RPMI8226 (cell line): Measurements from ENCODE around the gene C2orf92.
"Not testable (repeated sequence)": the region's sequence is repeated elsewhere in the genome, so short reads cannot be mapped to it uniquely, and the experiment has no call there.

Experiments
- DNase-seq: peaks from one replicate; pipeline ENCODE4 v3.0.0-alpha.2; 2015

C2orf92 gene

DNA sequence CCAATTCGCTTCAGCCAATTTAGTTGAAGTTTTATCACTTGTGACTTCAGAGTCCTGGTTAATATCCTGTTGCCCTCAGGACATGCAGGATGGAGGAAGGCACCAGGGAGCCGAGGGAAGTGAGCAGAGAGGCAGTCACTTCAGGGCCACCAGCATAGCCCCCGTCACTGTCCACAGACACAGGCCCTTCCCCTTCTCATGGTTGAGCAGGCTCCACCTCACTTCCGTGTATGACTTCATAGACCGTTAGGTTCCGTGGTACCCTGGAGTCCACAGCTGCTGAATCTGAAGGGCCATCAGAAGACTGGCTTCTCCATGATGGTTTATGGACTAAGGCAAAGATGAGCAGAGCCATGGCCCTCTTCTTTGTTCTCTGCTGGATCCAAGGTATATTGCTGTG, at the start of gene C2orf92:
Gene C2orf92 (plus strand): TSS at position 266 of the 400 bp plus-strand sequence. CDS start 76 bp downstream, at position 342.
- DNase-seq = no peak

DNA sequence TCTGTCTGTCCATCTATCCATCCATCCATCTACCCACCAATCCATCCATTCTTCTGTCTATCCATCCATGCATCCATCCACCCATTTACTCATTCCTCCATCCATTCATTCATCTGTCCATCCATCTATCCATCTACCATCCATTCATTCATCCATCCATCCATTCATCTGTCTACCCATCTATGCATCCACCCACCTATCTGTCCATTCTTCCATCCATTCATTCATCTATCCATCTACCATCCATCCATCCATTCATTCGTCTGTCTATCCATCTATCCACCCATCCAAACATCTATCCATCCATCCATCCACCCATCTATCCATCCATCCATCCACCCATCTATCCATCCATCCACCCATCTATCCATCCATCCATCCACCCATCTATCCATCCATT, 49.0 kb upstream of the C2orf92 start:
- DNase-seq = not testable (repeated sequence)

DNA sequence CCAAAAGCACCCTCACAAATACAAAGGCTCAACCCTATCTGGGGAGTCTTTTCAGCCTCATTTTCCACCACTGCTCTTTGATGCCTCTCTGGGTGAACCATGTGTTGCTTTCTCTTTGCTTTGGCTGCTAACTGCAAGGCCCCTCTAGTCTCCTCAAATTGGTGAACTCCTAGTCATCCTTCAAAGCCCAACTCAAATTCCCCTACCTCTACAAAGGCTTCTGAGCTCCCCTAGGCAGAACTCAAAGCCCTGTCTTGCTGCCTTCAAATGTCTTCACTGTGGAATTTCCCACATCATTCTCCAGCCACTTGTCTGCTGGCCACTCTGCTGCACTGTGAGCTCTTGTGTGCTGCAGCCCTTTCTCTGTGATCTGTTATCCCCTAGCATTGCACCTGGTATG, 46.5 kb upstream of the C2orf92 start:
- not testable (repeated sequence) for DNase-seq

DNA sequence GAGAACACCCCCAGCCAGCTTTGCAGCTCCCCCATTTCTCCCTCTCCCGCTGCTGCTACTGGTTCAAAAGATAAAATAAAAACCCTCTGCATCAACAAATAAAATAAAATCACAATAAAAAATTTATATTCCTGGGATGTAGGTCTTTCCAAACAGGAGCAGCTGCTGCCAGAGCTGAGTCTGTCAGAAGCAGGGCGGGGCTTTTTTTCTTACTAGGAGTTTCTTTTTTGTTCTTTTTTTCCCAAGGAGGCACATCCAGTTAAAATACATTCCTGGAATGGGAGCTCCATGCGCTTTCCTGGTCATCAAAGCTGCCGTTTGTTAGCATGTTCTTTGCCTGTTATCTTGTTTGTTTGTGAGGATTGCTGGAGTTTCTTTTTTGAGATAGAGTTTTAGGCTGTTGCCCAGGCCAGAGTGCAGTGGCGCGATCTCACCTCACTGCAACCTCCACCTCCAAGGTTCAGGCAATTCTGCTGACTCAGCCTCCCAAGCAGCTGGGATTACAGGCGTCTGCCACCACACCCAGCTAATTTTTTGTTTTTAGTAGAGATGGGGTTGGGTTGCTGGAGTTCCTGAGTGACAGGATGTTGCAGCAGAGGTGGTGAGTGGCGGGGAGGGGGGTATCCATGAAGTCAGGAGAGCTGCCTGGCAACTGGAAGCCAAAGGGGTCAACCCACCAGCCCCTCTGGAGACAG, 44.0 kb upstream of the C2orf92 start:
- not testable (repeated sequence) for DNase-seq

DNA sequence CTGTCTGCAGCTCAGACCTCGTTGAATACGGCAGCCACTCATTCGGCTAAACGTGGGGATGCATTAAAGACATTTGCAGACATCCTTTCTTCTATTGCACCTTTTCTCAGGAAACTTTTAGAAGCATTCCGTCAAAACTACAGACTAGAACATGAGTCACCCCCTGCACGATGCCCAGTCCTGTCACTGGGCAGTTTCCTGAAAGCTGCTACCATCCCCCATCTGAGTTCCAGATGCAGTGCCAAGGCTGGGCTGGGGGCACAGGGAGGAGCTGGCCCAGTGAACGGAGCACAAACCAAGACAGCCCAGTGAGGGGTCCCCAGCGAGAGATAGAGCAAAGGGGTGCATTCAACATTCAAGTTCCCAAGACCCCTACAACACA, 43.5 kb upstream of the C2orf92 start:
- DNase-seq = not testable (repeated sequence)

DNA sequence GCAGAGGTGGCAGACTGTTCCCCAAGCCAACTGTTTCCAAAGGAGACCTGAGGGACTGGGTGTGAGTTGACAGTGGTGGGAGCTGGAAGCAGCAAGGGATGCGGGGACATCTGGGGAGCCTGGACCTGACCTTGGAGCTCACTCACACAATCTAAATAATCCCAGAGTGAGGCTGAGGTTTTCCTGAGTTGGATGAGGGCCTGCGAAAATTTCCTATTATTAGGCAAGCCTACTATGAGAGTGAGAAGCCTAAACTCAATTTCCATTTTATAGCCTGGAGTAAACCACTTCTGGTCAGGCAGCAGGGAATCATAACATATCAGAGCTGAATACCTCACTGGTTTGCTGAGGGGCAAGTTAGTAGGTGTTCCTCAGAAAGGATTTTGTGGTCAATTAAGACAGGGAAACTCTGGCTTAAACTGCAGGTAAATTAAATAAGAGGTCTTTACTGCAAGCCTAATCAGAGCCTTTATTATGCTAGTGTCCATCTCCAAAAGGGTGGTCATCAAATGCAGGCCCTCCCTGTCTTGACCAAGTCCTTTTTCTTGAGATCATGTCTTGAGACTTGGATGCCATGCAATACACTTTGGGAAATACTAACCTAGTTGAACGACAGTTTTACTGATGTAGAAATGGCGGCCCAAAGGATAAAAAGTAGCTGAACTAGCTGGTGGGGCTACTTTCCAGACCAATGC, 25.3 kb upstream of the C2orf92 start:
- no peak for DNase-seq

DNA sequence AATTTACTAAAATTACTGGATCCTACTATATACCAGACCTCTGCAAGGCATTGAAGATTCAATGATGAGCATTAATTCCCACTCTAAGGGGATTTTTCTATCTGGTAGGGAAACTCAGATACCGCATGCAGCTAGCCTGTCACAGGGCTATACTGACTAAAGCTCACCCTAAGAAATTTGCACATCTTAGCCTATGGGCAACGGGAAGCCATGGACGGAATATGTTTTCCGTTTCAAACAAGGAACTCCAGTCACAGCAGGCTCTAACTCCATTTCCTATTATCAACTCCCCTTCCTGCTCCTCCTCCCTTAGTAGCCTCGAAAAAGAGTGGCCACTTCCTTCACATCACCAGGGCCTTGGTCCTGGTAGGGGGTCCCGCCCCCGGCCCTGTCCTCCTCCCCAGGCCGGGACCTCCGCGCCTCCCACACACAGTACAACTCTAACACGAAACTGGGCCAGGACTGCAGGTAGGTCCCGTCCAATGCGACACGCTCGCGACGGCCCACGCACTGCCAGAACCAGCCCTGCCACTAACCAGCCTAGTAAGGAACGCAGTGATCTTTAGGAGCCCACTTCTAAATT, 24.3 kb upstream of the C2orf92 start:
- DNase-seq = no peak

DNA sequence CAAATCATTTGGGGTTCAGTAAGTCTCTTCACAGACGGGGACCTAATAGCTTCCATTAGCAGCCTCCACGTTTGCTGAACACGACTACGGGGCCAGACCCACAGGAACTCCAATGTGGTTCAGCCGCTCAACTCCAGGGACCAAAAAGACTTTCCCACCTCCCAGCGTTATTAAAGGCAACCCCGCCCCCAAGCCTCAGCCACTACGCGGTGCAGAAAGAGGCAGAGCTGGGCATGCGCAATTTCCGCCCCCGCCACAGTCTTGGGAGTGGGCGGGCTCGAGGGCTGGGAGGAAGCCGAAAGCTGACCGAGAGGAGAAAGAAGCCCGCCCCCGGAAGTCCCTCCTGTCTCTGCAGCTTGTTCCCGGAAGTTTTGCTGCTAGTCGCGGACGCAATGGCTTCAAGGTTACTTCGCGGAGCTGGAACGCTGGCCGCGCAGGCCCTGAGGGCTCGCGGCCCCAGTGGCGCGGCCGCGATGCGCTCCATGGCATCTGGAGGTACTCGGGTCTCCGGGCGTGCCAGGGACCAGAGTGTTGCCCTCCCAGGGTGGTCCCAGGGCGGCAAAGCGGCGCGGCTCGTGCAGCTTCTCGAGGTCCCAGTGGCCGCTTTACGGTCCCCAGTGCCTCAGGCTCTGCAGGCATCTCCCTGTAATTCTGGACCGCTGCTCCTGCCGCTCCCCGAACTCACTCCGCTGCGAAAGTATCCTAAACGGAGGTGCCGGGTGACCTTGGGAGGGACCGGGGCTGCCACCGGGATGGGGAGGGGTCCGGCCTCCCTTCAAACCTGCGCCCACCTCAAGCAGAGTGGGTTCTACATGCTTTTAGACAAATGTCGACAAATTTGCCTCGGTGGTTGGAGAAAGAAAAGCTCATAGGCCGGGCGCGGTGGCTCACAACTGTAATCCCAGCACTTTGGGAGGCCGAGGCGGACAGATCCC, 23.6 kb upstream of the C2orf92 start, which contains the start of gene COX5B:
Gene COX5B (plus strand): TSS at position 368 of the 935 bp plus-strand sequence. CDS start 25 bp downstream, at position 393.
- peak; percentile 99 for DNase-seq

DNA sequence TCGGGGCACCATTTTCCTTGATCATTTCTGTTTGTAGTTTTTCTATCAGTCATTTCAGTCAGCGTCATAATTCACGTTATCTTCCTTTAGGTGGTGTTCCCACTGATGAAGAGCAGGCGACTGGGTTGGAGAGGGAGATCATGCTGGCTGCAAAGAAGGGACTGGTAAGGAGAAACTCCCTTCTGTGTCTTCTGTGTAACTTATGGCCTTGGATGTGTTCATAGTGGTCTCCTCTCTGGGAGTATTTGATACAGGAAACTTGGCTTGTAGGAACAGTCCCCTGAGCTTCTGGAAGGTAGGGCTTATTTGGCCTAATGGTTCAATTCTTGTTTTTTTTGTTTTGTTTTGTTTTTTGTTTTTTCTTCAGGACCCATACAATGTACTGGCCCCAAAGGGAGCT, 22.5 kb upstream of the C2orf92 start:
- no peak for DNase-seq

DNA sequence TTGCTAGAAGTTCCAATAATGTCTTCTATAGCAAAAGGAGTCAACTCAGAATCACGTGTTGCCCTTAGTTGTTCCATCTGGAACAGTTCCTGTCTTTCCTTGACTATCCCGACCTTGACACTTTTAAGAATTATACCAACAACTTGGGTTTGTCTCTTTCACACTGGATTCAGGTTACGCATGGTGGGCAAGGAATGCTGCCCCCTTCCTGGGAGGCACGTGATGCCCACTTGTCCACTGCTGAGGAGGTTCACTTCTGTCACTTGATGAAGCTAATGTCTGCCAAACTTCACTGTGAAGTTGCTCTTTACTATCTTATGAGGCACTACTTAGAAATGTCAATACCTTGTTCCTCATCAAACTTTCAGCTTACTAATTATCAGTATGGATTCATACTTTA, 18.4 kb upstream of the C2orf92 start:
- DNase-seq = no peak

DNA sequence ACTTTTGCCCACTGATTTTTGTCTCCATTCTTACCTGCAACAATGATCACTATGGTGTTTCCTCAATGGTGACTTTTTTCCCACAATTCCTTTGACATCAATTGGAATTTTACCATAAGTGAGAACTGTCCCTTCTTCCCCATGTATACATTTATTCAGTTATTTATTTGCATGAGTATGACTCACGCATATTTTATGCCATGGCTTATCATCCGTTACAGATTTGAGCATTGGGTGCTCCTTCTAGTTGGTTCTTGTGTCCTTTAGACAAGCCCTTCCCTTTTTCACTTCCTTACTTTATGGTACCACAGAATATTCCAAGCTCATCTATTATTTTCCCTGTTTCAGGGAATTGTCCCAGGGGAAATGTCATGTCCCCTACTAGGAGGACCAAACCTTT, 16.0 kb upstream of the C2orf92 start:
- DNase-seq = no peak

DNA sequence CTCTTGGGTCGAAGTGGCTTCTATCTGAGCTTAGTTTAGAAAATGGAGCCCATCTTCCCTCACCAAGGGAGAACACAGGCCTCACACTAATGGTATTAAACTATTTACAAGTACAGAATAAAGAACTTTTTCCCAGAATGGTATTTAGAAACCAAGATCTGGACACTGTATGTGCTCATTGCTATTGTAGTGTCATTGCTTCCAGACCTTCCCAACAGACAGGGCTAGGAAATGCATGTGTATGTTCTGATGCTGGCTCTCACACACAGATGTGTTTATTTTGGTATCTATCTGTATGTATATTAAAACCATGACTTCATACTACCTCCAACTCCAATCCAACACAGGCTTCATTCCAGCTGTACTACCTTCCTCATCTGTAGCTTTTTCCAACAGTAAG, 15.6 kb upstream of the C2orf92 start:
- DNase-seq = no peak

DNA sequence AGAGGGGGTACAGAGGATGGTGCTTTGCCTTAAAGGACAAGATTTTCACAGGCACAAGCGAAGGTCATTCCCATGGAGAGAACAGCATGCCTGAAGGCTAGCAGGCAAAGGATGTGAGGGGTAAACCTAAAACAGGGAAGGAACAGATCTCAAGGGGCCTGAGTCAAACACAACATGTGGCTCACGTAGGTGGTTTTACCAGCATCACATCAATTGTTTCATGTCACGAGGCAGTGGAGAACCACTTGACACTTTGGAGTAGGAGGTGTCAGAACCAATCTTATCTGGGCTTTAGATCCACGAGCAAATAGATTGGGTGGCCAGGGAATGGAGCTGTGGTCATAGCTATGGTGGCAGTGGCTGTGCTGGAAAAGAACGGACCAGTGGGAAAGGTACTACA, 15.2 kb upstream of the C2orf92 start:
- no peak for DNase-seq

DNA sequence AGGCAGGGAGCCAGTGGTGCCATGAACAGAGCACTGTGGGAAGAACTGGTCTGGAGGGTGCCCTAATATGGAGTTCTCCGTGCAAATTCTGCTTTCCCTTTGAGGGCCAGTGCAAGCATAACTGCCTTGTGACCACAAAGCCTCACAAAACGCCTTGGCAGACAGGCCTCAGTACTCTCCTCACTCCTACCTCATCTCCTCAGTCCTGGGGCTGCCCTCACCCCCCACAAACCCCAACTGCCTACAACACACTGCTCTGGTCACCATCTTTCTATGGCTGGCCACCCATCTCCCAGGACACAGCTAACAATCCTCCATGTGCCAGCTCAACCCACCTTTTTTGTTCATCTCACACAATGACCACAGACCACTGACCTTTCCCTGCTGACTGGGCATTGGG, 14.7 kb upstream of the C2orf92 start:
- no peak for DNase-seq

DNA sequence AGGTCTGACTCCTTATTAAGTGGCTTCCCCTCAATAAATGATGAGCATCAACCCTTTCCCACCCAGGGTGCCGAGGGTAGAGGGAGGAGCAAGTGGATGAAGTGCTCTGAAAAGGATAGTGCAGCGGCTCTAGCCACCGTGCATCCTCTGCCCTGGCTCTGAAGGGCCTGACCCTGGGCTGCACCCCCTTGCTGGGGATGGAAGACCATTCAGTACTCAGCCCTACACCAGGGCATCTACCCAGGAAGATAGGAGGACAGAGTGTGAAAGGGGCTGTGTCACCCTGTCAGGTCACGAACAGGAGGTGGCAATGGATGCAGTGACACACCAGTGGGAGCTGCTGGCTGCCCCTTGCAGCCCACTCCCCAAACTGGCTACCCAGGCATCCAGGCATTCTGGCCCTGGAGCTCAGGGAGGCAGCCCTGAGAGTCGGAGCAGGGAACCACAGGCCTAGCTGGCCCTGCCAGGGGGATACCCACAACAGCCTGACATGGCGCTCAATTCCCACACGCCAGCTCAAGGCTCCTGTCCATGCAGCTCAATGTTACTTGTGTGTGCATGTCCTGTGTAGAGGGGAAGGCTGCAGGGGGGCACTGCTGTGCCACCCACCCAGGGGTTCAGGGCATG, 13.3 kb upstream of the C2orf92 start:
- DNase-seq = no peak

DNA sequence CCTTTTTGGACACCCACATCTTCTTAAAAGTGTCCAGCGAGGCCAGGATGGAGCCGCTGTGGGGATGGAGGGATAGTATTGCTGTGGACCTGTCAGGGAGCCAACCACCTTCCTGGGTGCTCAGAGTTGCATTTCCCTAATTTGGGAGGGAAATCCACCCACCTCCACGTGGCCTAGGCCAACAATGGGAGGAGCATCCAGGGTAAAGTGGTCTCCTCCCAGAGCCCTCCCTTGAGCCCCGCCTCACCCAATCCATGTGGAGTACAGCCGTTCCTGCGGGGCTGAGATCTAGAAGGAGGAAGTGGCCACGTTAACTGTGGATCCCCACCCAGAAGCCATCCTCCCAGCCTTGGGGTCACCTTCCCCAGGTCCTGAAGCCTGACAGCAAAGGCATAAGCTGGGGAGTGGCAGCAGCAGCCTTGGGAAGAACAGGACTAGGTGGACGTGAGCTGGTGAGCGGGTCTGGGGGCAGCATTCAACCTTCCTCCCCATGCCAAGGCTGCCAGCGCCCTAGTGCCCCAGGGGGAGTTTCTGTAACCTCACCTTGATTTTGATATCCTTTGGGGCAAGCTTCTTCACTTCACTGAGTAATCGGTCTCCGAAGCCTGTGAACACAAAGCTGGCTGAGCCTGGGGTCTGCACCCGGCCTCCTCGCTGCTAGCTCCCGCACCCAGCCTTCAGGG, 12.5 kb upstream of the C2orf92 start:
- DNase-seq = no peak

DNA sequence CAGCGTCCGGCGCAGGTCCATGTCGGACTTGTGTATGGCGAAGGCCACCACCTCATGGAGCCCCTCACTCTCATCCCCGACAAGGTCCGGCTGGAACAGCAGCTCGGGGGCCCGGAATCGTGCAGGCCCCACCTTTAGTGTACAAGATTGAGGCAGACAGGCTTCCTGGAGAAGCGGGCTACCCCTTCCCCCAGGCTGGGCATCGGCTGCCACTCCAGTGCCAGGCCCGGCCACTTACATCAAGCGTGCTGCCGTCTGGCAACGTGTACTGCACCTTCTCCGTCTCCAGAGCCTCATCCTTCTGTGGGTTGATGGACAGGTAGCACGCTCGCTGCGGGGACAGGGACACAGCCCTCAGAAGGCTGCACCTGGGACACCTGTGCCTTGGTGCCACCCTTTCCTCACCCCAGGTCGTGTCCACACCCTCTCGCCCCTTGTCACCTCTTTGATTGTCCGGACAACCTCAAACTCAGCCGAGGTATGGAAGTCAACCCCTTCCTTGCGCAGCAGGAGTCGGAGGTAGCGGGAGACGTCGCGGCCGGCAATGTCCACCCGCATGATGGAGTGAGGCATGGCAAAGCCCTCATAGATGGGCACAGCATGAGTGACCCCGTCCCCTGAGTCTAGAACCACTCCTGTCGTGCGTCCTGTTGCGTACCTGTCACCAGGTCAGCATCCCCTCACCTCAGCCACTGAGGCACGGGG, 11.4 kb upstream of the C2orf92 start:
- no peak for DNase-seq

DNA sequence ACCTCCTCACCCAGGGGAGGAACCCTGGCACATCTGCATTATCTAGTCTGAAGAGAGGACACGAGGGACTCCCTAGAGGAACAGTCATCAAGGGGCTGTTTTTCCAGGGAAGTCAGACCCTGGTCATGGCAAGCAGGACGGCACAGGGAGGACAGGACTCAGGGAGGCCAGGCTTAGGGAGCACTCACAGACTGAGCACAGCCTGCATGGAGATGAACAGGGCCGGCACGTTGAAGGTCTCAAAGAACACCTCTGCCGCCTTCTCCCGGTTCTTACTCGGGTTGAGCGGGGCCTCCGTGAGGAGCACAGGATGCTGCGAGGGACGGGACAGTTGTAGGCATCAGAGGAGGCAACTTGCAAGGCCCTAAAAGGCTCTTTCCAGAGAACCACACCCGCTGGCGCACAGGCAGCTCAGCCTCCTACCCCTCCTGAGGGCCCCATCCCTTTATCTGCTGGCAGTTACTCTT, 10.8 kb upstream of the C2orf92 start:
- no peak for DNase-seq

DNA sequence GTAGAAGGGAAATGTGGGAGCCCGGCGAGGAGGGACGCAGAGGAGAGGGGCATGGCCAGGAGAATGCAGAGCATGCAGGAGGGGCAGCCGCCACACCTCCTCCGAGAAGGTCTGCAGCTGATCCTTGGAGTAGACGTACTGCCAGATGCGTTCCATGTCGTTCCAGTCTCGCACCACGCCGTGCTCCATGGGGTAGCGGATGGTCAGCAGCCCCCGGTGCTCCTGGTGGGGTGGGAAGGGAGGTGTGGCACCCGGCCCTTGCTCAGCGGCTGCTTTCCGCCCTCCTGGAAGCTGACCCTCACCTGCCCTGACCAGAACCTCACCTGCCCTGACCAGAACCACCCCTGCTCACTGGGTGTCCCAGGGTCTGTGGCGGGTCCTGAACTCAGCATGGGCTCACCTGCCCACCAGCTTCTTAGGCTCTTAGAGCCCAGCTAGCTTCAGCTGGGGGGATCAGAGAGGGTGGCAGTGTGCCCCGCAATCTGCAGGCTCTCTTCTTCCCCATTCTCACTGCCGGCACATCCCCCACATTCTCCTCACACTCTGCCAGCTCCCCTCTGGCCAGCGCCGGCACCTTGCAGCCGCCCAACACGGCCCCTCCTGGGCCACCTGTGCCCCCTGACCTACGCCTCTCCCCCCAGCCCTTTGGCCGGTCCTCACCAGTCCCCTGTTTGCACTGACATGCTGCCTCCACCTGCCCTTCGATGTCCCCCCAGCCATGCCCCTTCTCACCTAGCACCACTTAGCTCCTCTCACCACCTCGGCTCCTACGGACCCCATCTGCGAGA, 10.1 kb upstream of the C2orf92 start:
- no peak for DNase-seq

DNA sequence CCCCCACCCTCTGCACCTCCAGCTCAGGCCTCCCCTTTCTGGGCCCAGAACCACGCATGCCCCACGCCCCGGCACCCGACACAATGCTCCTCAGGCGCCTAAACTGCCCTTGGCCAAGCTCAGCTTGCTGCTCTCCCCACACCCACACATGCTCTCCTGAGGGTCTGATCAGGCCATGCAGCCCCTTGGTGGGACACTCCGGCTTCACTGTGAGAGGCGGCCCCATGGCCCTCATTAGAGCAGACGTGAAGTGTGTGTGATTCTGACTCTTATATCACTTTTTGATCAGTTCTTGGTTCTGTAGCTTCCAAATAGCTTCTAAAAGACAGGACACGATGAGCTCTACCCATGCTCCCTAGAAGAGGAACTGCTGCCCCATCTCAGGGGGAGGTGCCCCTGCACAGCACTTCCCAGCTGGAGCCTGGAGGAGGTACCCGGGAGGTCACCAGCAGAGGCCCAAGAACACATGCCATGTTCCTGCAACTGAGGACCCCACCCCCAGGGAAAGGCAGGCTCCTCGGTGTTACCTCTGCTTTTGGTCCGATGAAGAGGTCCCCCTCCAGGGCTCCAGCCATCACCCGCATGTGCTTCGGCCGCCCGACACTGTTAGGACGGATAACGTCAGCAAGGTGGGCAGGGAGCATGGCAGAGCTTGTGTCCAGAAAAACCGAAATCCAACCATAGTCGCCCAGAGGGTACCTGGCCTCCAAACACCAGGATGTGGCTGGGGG, 9.3 kb upstream of the C2orf92 start:
- no peak for DNase-seq
